D721Med (cell line): ENCODE data around the gene OR2D3.
"Not testable (repeated sequence)": the region's sequence is repeated elsewhere in the genome, so short reads cannot be mapped to it uniquely, and the experiment has no call there.

ENCODE experiments used
- DNase-seq: peaks from one replicate; pipeline ENCODE4 v3.0.0; 2011; ENCODE audit warnings: low spot score; ENCODE audit not compliant: insufficient read length
- FAIRE-seq: peaks from 2 replicates; lab custom pipeline; 2011; peaks lifted over from hg19 to GRCh38; lab: Jason Lieb, UNC
- TF ChIP-seq, protein P1 (sequence below): IDR thresholded peaks from 2 replicates; pipeline ENCODE4 v1.5.1; 2012; ENCODE audit warnings: mild to moderate bottlenecking, control low read depth; ENCODE audit not compliant: insufficient read depth; ENCODE audit errors: missing control alignments

Gene OR2D3

GRCh38 chr11:6927030-6927617 is 6.3 kb downstream of the OR2D3 start:
- no peak for DNase-seq
- TF ChIP-seq, protein P1, sequence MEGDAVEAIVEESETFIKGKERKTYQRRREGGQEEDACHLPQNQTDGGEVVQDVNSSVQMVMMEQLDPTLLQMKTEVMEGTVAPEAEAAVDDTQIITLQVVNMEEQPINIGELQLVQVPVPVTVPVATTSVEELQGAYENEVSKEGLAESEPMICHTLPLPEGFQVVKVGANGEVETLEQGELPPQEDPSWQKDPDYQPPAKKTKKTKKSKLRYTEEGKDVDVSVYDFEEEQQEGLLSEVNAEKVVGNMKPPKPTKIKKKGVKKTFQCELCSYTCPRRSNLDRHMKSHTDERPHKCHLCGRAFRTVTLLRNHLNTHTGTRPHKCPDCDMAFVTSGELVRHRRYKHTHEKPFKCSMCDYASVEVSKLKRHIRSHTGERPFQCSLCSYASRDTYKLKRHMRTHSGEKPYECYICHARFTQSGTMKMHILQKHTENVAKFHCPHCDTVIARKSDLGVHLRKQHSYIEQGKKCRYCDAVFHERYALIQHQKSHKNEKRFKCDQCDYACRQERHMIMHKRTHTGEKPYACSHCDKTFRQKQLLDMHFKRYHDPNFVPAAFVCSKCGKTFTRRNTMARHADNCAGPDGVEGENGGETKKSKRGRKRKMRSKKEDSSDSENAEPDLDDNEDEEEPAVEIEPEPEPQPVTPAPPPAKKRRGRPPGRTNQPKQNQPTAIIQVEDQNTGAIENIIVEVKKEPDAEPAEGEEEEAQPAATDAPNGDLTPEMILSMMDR = no peak
- FAIRE-seq = no peak

DNA sequence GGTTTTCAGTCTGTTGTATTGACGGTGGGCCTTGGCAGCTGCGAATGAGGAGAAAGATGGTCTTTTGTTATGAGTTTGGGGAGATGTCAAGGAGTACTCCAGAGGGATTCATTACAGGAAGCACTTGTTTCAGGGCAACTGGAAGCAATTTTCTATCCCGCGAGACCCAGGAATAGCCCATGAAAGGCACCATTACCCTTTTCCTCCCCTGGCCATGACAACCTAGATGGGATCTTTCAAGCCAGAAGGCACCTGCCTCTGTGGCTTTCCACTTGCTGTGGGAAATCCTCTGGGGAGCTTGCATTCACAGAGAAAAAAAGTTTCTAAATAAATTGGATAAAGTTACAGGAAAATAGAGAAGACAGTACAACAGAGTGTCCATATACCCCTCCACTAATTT is 8.1 kb downstream of the OR2D3 start:
- FAIRE-seq = no peak
- TF ChIP-seq, protein P1 = no peak
- no peak for DNase-seq

DNA sequence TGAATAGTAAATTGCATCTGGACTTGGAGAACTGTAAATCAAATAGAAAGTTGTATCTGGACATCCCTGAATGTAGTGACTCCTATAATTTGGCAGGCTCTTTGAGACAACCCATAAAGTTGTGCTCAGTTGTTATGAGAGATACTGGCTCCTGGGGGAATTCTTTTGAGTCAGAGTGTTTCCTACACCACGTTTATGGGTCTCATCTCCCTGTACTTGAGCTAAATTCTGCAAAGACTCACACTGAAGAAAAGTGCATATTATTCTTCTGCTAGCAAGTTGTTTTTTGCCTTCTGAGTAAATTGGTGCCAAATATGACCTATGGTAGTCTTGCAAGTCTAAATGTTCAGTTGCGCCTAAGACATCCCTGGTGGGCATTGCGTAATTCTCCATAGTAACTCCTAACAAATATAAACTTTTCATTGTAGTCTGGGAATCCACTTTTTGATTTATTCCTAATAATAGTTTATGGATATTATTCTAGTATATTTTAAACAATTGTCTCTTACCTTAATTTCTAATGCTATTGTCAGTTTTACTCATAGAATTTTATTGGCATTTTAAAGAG is 10.4 kb downstream of the OR2D3 start:
- DNase-seq = no peak
- FAIRE-seq = no peak

GRCh38 chr11:6932145-6932544 is 11.3 kb downstream of the OR2D3 start:
- TF ChIP-seq, protein P1 = no peak
- no peak for FAIRE-seq
- DNase-seq = no peak

More for the DNA sequence above, 10.4 kb downstream of the OR2D3 start:
- TF ChIP-seq, protein P1 = no peak

GRCh38 chr11:6941970-6942369 is 21.2 kb downstream of the OR2D3 start:
- TF ChIP-seq, protein P1 = no peak
- FAIRE-seq (no peak), DNase-seq (no peak)

GRCh38 chr11:6943131-6943530 is 22.3 kb downstream of the OR2D3 start:
- TF ChIP-seq, protein P1 = no peak
- FAIRE-seq = no peak
- DNase-seq = no peak

DNA sequence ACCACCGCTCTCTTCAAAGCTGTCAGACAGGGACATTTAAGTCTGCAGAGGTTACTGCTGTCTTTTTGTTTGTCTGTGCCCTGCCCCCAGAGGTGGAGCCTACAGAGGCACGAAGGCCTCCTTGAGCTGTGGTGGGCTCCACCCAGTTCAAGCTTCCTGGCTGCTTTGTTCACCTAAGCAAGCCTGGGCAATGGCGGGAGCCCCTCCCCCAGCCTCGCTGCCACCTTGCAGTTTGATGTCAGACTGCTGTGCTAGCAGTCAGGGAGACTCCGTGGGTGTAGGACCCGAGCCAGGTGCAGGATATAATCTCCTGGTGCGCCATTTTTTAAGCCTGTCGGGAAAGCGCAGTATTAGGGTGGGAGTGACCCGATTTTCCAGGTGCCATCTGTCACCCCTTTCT is 33.4 kb downstream of the OR2D3 start:
- not testable (repeated sequence) for FAIRE-seq, DNase-seq
